HG02938 (cell line): ENCODE data around the gene CD244.
A peak's percentile ranks its signal among the peaks of the same experiment; 100 is the strongest.

ENCODE experiments used
- ATAC-seq: cut with Tn5 transposase; IDR thresholded peaks from one replicate; pipeline ENCODE4 v1.9.1; 2021; ENCODE audit warnings: mild to moderate bottlenecking, moderate library complexity; ENCODE audit not compliant: unreplicated experiment

The CD244 gene

DNA sequence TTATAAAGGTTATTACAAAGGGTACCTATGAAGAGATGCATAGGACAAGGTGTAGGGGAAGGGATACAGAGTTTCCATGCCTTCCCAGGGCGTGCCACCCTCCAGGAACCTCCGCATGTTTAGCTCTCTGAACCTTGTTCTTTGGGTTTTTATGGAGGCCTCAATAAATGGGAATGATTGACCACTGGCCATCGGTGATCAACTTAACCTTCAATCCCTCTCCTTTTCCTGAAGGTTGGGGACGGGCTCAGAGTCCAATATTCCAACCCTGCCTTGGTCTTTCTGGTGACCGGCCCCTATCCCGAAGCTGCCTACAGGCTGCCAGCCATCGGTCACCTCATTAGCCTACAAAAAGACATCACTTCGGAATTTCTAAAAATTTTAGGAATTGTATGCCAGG, 11.7 kb downstream of the CD244 start:
- no peak for ATAC-seq

DNA sequence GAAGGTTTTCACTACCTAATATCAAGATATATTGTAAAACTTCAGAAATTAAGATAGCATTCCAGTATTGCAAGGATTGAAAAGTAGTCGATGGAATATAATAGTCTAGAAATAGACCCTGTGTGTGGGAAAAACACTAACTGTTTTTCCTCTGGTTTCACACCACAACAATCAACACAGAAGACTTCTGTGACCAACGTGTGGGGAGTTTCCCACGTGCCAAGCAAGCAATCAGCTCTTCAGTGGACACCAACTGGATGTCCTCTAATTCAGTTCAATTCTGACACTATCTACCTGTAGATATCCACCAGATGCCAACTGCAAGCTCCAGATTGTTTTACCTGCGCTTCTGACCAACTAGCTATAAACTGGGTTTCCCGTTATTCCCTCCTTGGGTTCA, 12.1 kb downstream of the CD244 start:
- ATAC-seq = no peak

DNA sequence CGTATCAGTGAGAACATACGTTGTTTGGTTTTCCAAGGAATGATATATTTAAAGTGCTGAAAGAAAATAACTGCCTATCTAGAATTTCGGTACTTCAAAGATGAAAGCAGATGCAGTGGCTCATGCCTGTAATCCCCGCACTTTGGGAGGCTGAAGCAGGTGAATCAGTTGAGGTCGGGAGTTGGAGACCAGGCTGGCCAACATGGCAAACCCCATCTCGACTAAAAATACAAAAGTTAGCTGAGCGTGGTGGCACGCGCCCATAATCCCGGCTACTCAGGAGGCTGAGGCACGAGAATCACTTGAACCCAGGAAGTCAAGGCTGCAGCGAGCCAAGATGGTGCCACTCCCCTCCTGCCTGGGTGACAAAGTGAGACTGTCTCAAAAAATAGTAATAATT, 16.4 kb downstream of the CD244 start:
- no peak for ATAC-seq

DNA sequence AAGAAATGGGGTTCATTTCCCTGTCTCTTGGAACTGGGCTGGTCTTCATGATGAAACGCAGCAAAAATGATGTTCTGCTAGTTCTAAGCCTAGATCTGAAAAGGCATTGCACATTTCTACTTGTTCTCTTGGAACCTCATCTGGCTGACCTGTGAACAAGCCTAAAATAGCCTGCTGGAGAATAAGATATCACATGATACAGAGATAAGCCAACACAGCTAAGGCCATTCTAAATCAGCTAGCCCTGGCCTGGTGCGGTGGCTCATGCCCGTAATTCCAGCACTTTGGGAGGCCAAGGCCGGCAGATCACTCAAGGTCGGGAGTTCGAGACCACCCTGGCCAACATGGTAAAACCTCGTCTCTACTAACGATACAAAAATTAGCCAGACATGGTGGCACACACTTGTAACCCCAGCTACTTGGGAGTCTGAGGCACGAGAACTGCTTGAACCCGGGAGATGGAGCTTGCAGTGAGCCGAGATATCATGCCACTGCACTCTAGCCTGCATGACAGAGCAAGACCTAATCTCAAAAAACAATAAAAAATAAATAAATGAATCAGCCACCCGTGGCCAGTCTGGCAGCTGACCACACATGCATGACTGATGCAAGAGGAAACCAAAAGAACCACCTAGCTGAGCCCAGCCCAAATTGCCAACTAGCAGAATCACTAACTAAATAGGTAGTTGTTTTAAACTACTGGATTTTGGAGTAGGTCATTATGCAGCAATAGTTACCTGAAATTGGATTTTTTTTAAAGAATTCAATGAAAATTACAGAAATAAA, 18.0 kb downstream of the CD244 start:
- no peak for ATAC-seq

DNA sequence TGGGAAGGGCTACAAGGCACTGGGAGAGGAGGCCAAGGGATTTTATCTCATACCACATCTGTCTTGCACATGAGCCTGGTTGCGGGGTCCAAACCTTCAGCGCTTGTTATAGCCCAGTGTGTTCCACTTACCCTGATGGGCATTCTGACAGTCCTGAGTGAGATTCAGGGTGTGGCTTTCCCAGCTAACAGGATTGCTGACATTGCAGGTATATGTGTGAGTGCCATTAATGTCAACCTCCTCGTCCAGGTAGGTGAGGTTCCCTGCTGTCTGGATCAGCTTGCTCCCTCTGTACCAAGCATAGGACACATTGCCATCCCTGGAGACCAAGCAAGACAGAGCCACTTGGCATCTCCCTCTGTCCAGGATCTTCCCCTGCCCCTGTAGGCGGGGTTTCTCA, 21.6 kb downstream of the CD244 start:
- no peak for ATAC-seq

DNA sequence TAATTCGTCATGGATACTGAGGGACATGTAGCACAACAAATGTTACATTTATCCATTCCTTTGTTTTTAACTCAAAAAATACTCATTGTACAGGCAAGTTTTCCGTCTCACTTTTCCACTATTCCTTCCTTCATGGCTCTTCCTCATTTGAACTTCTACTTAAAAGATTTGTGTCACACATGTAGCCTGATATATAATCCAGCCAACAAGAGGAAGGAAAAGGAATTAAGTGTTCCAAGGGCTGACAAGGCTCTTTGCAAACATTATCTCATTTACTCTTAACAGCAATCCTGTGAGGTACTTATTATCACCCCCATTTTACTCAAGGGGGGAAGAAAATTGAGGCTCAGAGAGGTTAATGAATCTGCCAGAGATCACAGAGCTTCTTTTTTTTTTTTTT, 22.9 kb downstream of the CD244 start:
- ATAC-seq = no peak

DNA sequence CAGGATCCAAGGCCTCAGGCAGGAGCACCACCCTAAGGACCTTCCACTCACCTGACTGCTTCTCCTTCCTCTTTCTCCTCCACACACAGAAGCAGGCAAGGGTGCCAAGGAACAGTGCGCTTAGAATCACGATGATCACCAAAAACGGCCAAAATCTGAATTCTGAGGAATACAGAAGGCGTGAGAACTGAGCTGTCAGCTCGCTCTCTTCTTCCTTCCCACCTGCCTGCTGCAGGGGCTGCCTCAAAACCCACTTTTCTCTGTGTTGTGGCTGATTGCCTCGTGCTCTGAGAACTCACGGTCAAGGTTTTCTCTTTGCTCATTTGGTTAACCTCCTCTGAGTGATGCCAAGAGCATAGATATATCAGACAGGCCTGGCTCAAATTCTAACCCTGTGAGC, 23.8 kb downstream of the CD244 start:
- ATAC-seq = no peak

DNA sequence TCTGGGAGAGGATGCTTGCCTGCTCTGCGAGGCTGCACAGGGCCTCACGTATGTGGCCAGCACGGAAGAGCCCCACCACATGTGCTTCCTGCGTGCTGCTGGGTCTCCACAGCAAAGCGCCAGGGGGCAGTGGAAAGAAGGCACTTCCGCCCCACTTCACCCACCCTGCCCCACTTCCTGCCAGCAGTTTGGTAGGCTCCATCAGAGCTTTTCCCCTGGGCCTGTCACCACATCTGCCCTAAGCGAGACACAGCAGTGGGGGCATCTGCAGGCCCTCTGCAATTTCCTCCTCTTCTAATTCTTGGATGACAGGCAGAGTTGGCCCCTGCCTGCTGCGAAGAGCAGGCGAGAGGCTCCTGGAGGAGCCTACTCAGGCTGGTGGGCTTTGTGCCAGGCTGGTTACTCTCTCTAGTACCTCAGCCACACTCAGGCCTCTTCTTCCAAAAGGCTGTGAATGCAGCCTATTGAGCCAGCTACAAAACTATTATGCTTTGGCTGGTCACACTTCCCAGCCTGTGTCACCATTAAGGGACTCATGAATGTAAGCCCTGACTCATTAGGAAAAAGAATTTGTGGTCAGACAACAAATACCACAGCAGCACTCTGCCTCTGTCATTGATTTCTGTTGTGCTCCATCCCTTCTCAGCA, 25.0 kb downstream of the CD244 start:
- peak; percentile 58 for ATAC-seq

DNA sequence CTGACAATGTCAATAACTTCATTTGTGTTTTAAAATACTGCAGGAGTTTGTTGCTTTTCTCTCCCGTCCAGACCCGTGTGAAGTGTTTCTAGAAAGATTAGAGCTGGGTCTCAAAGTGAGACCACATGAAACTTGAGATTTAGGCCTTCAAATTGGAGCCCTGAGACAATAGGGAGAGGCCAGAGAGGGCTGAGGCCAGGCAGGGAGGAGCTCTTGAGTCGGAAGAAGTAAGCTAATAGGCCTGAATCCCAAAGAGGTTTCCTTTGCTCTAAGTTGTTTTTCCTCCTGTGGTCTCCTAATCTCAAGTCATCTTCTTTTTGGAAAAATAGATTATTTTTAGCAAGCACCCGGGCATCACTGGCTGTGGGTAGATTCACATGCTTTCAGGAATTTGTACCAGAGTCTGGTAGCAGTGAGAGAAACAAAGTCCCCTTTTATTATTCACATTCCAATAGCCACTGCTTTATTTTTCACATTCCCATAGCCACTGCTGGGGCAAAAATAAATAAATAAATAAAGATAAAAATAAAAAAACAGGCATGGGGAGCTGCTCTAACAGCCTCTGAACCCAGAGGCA, 25.6 kb downstream of the CD244 start:
- ATAC-seq = no peak

DNA sequence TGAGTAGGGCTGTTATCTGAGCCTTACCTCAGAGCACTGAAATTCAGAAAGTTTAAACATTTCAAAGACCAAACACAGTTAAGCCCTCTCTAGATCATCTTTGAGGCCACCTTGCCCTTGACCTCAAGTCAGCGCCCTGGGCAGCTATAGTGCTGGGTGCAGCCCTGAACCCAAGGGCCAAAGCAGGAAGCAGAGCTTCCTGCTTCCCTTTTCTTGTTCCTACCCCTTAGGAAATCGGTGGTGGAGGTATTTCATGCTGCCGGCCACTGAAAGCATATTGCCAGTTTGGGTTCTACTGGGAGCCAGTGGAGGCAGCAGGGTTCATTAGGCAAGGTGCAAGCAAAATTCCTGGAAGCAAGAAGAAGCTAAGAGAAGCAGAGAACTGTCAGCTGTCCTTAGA, 26.1 kb downstream of the CD244 start:
- ATAC-seq = no peak

DNA sequence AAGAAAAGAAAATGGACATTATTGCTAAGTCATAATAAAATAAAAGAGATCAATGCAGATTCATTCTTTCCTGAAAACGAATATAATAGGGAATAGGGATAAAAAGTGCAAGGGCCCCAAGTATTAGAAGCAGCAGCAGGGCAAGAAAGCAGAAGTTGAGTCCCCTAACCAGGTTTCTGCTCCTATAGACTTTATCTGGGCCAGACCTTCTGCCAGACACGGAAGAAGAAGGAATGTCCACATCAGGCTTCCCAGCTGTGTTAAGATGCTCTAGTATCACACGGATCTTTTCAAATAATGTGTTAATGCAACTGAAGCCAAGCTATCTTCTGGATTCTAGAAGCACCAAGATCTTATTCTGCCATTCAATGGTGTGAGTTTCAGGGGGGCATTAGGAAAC, 26.9 kb downstream of the CD244 start:
- ATAC-seq = no peak

DNA sequence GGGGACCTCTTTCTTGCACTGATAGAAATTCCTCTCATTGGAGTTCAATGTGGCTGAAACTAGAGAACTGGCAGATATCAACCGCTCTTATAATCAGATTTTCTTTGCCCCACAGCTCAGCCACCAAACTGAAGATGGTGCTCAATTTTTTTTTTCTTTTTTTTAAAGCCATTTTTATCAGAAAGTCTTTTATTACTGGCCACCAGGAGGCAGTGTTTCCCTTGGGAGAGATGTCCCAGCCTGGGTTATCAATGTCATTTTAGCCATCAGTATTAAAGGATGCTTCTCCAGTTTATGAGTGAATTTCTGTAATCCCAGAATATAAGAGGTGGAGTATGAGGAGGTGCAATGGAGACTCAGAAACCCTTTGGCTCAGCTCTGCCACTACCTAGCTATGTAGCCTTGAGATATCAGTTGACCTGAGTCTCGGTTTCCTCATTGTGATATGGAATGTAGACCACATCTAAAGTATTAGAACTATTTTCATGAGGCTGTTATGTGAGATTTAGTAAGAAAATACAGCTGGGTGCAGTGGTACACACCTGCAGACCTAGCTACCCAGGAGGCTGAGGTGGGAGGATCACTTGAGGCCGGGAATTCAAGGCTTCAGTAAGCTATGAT, 27.6 kb downstream of the CD244 start:
- ATAC-seq = no peak

DNA sequence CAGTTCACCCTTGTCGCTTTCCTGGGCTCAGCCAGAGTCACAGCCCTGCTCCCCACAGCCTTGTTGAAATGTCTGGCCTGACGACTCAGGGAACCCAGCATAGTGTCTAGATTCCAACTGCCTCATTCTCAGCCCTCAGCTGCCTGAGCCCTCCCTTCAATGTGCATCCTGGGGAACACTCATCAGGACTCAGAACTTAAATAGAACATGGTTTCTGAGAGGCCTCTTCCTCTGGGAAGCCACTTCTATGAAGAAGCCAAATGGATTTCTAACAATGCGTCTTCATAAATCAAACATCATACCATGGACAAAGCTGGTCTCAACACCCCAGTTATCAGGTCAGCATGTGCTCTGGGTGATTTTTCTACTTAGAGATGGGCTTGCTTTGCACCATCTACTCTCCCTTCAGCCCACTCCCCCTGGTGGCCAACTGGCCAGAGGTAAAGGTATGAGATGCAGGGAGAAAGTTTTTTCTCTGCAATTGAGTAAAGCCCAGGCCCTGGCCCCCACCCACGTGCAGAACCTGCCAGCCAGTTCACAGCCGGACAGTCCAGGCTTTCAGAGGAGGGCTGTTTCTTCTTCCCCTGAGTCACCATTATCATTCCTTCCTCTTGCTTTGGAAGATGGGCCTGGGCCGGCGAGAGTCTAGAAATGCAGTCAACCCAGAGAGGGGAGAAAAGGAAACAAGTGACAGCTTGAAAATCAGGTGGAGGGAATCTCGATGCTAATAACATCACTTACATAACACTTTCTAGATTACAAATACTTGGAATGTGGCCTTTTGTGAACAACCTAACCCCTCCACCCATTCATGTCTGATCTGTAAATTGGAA, 32.1 kb downstream of the CD244 start:
- no peak for ATAC-seq

DNA sequence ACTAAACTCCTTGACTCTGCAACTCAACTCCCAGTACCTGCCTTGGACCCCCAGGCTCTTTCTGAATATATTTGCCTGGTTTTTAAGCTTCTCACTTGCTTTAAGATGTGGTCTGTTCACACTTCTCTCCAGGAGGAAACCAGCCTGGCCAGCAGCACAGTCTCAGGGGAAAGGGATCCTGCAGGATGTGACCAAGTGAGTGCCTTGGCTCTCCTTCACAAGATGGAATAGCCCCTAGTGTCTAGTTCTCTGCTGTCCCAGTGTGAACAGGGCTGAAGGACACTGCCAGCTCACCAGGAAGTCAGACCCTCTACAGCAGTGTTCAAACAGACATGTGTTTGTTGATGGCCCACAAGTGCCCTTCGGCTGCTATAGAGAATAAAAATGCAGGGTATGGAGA, 32.9 kb downstream of the CD244 start:
- ATAC-seq = no peak

DNA sequence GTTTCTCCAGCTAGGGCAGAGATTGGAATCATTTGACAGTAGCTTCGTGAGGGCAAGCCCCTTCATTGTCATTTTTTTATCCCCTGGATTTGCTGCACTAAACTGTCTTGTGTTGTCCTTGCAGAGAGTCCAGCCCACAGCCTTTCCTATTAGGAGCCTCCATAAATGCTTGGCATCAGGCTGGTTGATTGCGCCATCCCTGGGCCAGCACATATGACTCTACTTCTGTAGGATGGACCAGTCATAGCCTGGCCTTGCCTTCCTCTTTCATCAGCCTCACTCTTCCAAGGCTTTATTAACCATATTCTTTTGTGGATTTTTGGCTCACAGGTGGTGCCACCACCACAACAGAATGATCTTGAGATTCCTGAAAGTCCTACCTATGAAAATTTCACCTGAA, 35.3 kb downstream of the CD244 start:
- ATAC-seq = no peak

DNA sequence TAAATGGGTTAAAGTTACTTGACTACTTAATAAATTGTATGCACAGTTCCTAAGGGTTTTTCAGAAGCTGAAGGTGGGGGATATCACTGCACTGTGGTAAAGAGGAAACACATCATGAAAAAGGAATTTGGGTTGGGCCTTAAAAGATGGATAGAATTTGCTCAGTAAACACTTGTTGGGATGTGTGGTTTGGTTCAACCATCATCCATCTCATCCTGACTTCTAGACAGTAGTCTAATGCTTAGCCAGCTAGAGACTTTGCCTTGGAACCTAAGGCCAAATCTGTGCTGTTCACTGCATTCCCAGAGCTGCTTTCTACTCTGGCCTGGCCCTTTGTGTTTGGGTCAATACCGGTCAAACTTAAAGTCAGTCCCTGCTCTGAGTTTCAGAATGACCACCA, 36.1 kb downstream of the CD244 start:
- ATAC-seq = no peak

DNA sequence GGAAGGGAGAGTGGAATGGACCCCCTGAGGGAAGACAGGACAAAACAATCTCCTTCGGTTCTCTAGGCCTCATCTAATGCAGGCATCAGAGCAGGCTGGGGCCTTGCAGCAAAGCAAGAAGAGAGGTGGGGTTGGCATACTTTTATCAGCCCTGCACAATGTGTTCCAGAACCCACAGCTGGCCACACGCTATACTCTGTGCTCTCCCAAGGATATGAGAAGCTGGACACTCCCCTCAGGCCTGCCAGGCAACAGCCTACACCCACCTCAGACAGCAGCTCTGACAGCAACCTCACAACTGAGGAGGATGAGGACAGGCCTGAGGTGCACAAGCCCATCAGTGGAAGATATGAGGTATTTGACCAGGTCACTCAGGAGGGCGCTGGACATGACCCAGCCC, 39.4 kb downstream of the CD244 start:
- no peak for ATAC-seq

DNA sequence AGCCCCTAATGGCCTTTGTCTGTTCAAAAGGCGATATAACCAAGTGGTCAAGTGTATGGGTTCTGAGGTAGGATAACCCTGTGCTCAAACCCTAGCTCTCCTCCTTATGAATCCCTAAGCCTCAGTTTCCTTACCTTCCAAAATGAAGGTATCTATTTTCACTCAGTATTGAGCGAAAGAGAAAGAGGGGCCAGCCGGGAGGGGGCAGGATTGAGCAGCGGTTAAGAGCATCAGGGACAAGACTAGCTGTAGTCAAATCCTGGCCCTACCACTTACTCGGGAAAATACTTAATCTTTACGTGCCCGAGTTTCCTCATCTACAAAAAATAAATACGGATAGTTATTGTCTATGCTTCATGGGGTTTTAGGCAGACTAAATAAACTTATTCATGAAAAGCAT, 41.1 kb downstream of the CD244 start:
- ATAC-seq = no peak

DNA sequence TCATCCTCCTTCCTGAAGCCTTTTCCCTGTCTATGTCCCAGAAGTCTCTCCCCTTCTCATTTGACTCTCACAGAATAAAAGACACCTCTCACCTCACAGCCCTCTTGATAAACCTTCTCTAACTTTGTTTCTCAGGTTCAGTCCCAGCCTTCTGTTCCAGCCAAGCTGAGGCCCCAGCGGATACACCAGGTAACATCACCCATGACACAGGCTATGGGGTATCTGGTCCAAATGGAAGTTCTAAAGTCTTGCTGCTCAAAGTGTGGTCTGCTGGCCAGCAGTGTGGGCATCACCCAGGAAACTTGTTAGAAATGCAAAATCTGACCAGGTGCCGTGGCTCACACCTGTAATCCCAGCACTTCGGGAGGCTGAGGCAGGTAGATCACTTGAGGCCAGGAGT, 43.5 kb downstream of the CD244 start:
- ATAC-seq = no peak

DNA sequence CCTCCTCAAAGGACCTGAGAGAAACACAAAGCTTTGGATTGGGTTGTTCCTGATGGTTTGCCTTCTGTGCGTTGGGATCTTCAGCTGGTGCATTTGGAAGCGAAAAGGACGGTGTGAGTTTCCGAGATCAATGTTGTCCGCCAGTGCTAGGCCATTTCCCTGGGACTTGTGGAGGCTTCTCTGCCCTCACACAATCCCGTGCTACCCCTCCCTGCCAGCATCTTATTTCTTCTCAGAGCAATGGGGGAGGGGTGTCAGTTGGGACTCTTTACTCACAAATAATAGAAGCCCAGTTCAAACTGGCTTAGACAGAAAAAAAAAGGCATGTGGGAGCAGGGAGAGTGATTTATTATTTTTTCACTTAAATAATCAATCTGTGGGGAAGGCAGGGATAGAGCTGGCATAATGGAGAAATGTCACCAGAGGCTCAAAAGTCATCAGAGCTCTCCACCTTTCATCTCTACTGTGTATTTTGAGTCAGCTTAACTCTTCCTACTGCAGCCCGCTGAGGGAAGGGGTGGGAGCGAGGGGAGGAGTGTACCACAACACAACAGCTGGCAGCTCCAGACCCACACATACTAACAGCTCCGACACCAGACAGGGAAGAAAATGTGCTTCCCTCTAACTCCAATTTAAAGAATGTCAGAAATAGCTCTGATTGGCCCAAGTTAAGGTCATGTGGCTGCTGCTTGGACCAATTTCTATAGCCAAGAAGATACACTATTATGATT, 44.3 kb downstream of the CD244 start:
- ATAC-seq = no peak
